ENCODE measurements around the gene ZNF593. TPM values are rescaled to one million over a fixed set of nuclear protein-coding genes. Genes with fewer than 3 reads are reported as not detected.

Gene ZNF593
- total and polyA plus RNA-seq, 2 of the 13 experiments (the other 11 are each of a cell fraction or from before 2014, with no cell fraction given), result 37.3 to 55.8 TPM

DNA sequence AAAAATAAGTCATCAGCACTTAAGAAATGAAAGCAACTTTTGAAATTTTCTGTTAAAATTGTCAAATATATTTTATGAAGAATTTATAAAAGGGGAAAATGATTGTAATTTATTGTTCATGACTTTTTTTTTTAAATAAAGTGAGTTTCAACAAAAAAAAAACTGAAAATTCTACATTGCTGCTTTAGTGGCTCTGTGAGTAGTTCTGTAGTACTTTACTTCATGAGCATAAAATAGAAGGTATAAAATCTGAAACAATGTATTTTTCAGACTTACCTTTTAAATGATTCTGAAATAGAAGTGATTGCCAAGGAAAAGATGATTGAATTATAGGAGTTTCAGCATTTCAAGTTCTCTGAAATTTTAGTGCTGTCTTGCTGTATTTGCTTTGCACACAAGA is 44.3 kb upstream of the ZNF593 start:
- intact Hi-C loops (cut with micrococcal nuclease; ENCODE audit: unreplicated experiment) (no loop called here), in situ Hi-C loops (cut with HindIII; ENCODE audit: extremely low pct_ligation_motif_present, low pct_unique_long_range_greater_than_20kb) (no loop called here)
- peaks cover 0 to 2% of the 10 kb centered on the region in 2 experiments; a peak in 4 of 5 replicates for H3K36me3 ChIP-seq (replicated peaks in 1 of 2; ENCODE audit: control insufficient read depth in 1 of 2, insufficient read depth in 2 of 2, low read length in 2 of 2)
- no peak overlapping the region for H3K4me2 ChIP-seq (ENCODE audit: low read depth, low read length)
- ChIA-PET CTCF (ENCODE audit: low intra/inter-chr PET ratio, low total read pairs) (no interaction called here), POLR2A (no interaction called here)
- ATAC-seq (no peak), FAIRE-seq (no peak), DNase-seq (ENCODE audit: low spot score) (no peak)
- H3K9ac ChIP-seq (ENCODE audit: insufficient read depth, low read depth, low read length), result no peak overlapping the region
- no peak overlapping the region for H2AFZ ChIP-seq (ENCODE audit: low read length)
- H3K79me2 ChIP-seq (ENCODE audit: insufficient read depth, low read length), result no peaks in the 10 kb centered on the region
- H3K4me3 ChIP-seq (replicated peaks in 1 of 3; ENCODE audit: insufficient read depth in 1 of 3, low read depth in 2 of 3, low read length in 3 of 3), result no peak overlapping the region
- H4K20me1 ChIP-seq (ENCODE audit: insufficient read depth, low read length), result no peaks in the 10 kb centered on the region
- no peaks in the 10 kb centered on the region for H3K9me3 ChIP-seq (ENCODE audit: low read length)
- BruUV-seq (replicated peaks), result no TSS peak
- peaks cover 9% of the 10 kb centered on the region; the same call in 1 of the 2 replicates for H3K4me1 ChIP-seq (ENCODE audit: insufficient read depth, low read length)
- H3K27me3 ChIP-seq (ENCODE audit: control insufficient read depth in 1 of 2, insufficient read depth in 2 of 2, low read length in 2 of 2), result no peaks in the 10 kb centered on the region; a peak in 1 of 5 replicates
- TF ChIP-seq ZNF615 (CRISPR knock-in tag; IDR thresholded peaks at IDR 0.05; ENCODE audit: borderline replicate concordance) (no peak), HOXA9 (CRISPR knock-in tag; IDR thresholded peaks at IDR 0.05; ENCODE audit: borderline replicate concordance) (no peak), RFX5 (IDR thresholded peaks at IDR 0.05; ENCODE audit: low read depth, low read length) (no peak), SRSF9 (IDR thresholded peaks at IDR 0.05; ENCODE audit: borderline replicate concordance, insufficient read depth, low read depth, low read length, poor library complexity, severe bottlenecking) (no peak), ZNF549 (CRISPR knock-in tag; IDR thresholded peaks at IDR 0.05) (no peak), CAMTA2 (CRISPR knock-in tag; IDR thresholded peaks at IDR 0.05; ENCODE audit: borderline replicate concordance) (no peak), DMAP1 (CRISPR knock-in tag; IDR thresholded peaks at IDR 0.05) (no peak), ZBTB20 (CRISPR knock-in tag; IDR thresholded peaks at IDR 0.05; ENCODE audit: borderline replicate concordance, low read depth) (no peak), AKAP8 (CRISPR knock-in tag; IDR thresholded peaks at IDR 0.05) (no peak), ZNF343 (CRISPR knock-in tag; IDR thresholded peaks at IDR 0.05) (no peak), EHMT2 (IDR thresholded peaks at IDR 0.05; ENCODE audit: borderline replicate concordance, low read depth, low read length) (no peak), KLF13 (CRISPR knock-in tag; IDR thresholded peaks at IDR 0.05) (no peak), ZMYM2 (CRISPR knock-in tag; IDR thresholded peaks at IDR 0.05) (no peak)
- TF ChIP-seq, protein P1, sequence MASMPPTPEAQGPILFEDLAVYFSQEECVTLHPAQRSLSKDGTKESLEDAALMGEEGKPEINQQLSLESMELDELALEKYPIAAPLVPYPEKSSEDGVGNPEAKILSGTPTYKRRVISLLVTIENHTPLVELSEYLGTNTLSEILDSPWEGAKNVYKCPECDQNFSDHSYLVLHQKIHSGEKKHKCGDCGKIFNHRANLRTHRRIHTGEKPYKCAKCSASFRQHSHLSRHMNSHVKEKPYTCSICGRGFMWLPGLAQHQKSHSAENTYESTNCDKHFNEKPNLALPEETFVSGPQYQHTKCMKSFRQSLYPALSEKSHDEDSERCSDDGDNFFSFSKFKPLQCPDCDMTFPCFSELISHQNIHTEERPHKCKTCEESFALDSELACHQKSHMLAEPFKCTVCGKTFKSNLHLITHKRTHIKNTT (CRISPR knock-in tag; IDR thresholded peaks at IDR 0.05), result no peak
- no peak overlapping the region for H3K27ac ChIP-seq (ENCODE audit: extremely low read length, insufficient read depth, low read length)
